Ovary (tissue), 3 donors: ENCODE measurements around the gene KIF14.

ENCODE experiments used
- POLR2A ChIP-seq: fragments of 450-650 bp; IDR thresholded peaks from one replicate; pipeline ENCODE4 v1.6.1; 2017; ENCODE audit warnings: antibody characterized with exemption, mild to moderate bottlenecking, moderate library complexity
- TF ChIP-seq, protein P1 (sequence below), 3 donors: fragments of 450-650 bp in 2 of 3; fragments of 200-600 bp in 1 of 3; IDR thresholded peaks; one replicate each; pipeline versions ENCODE4 v1.5.1 to v1.8.0; 2016 to 2022; ENCODE audit warnings: antibody characterized with exemption in 3 of 3, mild to moderate bottlenecking in 1 of 3
- donor health status: DM: no; HTN: no; CAD: no.

DNA sequence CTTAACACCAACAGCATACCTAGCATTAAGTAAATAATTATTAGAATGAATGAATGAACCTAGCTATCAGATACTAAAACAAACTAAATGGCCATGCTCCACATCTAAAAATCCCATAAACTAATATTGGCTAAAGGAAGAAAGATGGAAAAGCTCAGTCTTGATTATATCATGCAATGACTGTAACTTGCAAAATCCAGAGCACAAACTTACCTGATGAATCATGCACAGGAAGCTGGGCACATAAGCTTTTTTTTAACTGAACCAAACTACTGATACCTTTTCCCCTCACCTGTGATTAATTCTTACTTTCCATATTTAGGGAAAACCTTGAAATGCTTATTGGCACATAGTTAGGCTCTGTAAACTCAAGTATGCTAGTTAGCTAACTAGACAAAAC, 70.2 kb downstream of the KIF14 start:
- no peak for TF ChIP-seq POLR2A
- TF ChIP-seq, protein P1, sequence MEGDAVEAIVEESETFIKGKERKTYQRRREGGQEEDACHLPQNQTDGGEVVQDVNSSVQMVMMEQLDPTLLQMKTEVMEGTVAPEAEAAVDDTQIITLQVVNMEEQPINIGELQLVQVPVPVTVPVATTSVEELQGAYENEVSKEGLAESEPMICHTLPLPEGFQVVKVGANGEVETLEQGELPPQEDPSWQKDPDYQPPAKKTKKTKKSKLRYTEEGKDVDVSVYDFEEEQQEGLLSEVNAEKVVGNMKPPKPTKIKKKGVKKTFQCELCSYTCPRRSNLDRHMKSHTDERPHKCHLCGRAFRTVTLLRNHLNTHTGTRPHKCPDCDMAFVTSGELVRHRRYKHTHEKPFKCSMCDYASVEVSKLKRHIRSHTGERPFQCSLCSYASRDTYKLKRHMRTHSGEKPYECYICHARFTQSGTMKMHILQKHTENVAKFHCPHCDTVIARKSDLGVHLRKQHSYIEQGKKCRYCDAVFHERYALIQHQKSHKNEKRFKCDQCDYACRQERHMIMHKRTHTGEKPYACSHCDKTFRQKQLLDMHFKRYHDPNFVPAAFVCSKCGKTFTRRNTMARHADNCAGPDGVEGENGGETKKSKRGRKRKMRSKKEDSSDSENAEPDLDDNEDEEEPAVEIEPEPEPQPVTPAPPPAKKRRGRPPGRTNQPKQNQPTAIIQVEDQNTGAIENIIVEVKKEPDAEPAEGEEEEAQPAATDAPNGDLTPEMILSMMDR (IDR thresholded peaks at IDR 0.05), result no peak
